ENCODE measurements around the gene CMSS1.

- TF ChIP-seq CTCF (IDR thresholded peaks at IDR 0.05) (no peak), EZH2 (IDR thresholded peaks at IDR 0.05) (no peak)
Measured at GRCh38 chr3:99954914-99955644, 137.4 kb downstream of the CMSS1 start.

Measured in neural progenitor cell (in vitro differentiated cells).